Body of pancreas (tissue), 4 donors: ENCODE results near the gene PDK4.

ENCODE experiments used
- POLR2A ChIP-seq, 3 donors: fragments of 450-650 bp; IDR thresholded peaks; one replicate each; pipeline ENCODE4 v1.6.1; 2016; ENCODE audit warnings: antibody characterized with exemption in 3 of 3, mild to moderate bottlenecking in 2 of 3
- TF ChIP-seq, protein P1 (sequence below), 7 experiments: fragments of 450-650 bp in 4 of 7; fragments of 200-600 bp in 3 of 7; sonication (generic) in 3 of 7; IDR thresholded peaks; one replicate each; pipeline ENCODE4 v1.5.1; 2016 to 2019; ENCODE audit warnings: antibody characterized with exemption in 7 of 7

DNA sequence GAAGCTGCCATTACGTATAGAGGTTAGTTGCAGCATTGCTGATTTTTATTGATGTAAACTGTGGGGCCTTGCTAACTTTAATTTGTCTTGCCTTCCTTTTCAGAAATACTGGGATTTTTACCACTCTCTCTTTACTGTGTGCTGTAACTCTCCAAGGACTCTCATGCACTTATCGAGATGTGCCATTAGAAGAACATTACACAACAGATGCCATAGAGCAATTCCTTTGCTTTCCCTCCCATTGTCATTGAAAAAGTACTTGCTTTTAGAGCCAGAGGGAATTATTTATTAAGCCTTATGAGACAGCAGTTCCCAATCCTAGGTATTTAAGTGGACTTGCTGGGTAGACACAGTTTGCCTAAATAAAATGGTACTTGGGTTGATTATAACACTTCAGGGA is 58.8 kb downstream of the PDK4 start:
- TF ChIP-seq, protein P1, sequence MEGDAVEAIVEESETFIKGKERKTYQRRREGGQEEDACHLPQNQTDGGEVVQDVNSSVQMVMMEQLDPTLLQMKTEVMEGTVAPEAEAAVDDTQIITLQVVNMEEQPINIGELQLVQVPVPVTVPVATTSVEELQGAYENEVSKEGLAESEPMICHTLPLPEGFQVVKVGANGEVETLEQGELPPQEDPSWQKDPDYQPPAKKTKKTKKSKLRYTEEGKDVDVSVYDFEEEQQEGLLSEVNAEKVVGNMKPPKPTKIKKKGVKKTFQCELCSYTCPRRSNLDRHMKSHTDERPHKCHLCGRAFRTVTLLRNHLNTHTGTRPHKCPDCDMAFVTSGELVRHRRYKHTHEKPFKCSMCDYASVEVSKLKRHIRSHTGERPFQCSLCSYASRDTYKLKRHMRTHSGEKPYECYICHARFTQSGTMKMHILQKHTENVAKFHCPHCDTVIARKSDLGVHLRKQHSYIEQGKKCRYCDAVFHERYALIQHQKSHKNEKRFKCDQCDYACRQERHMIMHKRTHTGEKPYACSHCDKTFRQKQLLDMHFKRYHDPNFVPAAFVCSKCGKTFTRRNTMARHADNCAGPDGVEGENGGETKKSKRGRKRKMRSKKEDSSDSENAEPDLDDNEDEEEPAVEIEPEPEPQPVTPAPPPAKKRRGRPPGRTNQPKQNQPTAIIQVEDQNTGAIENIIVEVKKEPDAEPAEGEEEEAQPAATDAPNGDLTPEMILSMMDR (IDR thresholded peaks at IDR 0.05): no peak
- TF ChIP-seq POLR2A (IDR thresholded peaks at IDR 0.05): no peak
